IMR-90 (cell line): ENCODE results near the gene PTGES3L. TPM values are rescaled to one million over a fixed set of nuclear protein-coding genes. Genes with fewer than 3 reads are reported as not detected.

Source experiments
- ATAC-seq: fragments of 200-7000 bp; cut with Tn5 transposase; 2 replicates; pipeline ENCODE4 v1.9.1; 2020; ENCODE audit warnings: low read depth, mild to moderate bottlenecking, moderate library complexity
- BruUV-seq: library from RNA; stranded (reverse); fragments of 400-500 nt; replicated peaks from 2 replicates; lab custom pipeline; 2021; lab: Mats Ljungman, UMichigan
- CTCF ChIA-PET: fragments of 300-600 bp; formaldehyde crosslinking; extraction: SDS; loops from one replicate; lab custom pipeline; 2021; ENCODE audit warnings: antibody characterized with exemption; lab: Yijun Ruan, JAX
- POLR2A ChIA-PET: fragments of 300-600 bp; sonication (Branson Sonifier 250); formaldehyde crosslinking; loops from one replicate; lab custom pipeline; 2022; ENCODE audit warnings: antibody characterized with exemption; ENCODE audit not compliant: unreplicated experiment; lab: Charles Lee
- DNase-seq: peaks from one replicate; pipeline ENCODE4 v3.0.0; 2013
- H2AFZ ChIP-seq: replicated peaks from 2 replicates; pipeline ENCODE3; 2013; ENCODE audit warnings: low read length, mild to moderate bottlenecking; ENCODE audit not compliant: poor library complexity
- H2AK5ac ChIP-seq: 2 replicates; pipeline ENCODE4 v1.6.1; 2013; ENCODE audit warnings: low read depth, low read length, inconsistent platforms
- H2AK9ac ChIP-seq: replicated peaks from 2 replicates; pipeline ENCODE3; 2013; ENCODE audit warnings: mild to moderate bottlenecking, low read depth, low read length, moderate library complexity; ENCODE audit not compliant: poor library complexity
- H2BK120ac ChIP-seq: 2 replicates; pipeline ENCODE4 v1.6.1; 2013; ENCODE audit warnings: low read depth, low read length, inconsistent platforms
- H2BK15ac ChIP-seq: 3 replicates; pipeline ENCODE4 v1.6.1; 2013; ENCODE audit warnings: low read depth, low read length, inconsistent platforms
- H2BK20ac ChIP-seq: 2 replicates; pipeline ENCODE4 v1.6.1; 2013; ENCODE audit warnings: low read depth, mild to moderate bottlenecking, inconsistent platforms, low read length, moderate library complexity
- H2BK5ac ChIP-seq: 2 replicates; pipeline ENCODE4 v1.6.1; 2013; ENCODE audit warnings: mild to moderate bottlenecking, low read depth, low read length, inconsistent platforms; ENCODE audit not compliant: poor library complexity, severe bottlenecking
- H3K14ac ChIP-seq: replicated peaks from 2 replicates; pipeline ENCODE4 v1.6.1; 2013; ENCODE audit warnings: low read depth, low read length, inconsistent platforms
- H3K18ac ChIP-seq: 2 replicates; pipeline ENCODE4 v1.6.1; 2013; ENCODE audit warnings: low read depth, low read length, control low read depth
- H3K23ac ChIP-seq: 2 replicates; pipeline ENCODE4 v1.6.1; 2013; ENCODE audit warnings: low read depth, low read length, inconsistent platforms
- H3K27ac ChIP-seq: 2 replicates; pipeline ENCODE4 v1.5.1; 2013; ENCODE audit warnings: mild to moderate bottlenecking, control low read depth, low read length; ENCODE audit not compliant: insufficient read depth
- H3K27me3 ChIP-seq: 2 replicates; pipeline ENCODE4 v1.6.1; 2013; ENCODE audit warnings: low read length; ENCODE audit not compliant: control insufficient read depth, insufficient read depth
- H3K36me3 ChIP-seq: 2 replicates; pipeline ENCODE4 v1.6.1; 2013; ENCODE audit warnings: low read length, mixed read lengths; ENCODE audit not compliant: control insufficient read depth, insufficient read depth
- H3K4ac ChIP-seq: 2 replicates; pipeline ENCODE4 v1.6.1; 2013; ENCODE audit warnings: low read depth, low read length, inconsistent platforms
- H3K4me1 ChIP-seq: 2 replicates; pipeline ENCODE4 v1.6.1; 2013; ENCODE audit warnings: low read length, mixed read lengths; ENCODE audit not compliant: control insufficient read depth, insufficient read depth
- H3K4me2 ChIP-seq: 2 replicates; pipeline ENCODE4 v1.6.1; 2013; ENCODE audit warnings: low read depth, mild to moderate bottlenecking, control low read depth, low read length, moderate library complexity
- H3K4me3 ChIP-seq: 2 replicates; pipeline ENCODE4 v1.5.1; 2013; ENCODE audit warnings: low read depth, mild to moderate bottlenecking, control low read depth, low read length, moderate library complexity; ENCODE audit not compliant: insufficient read depth
- H3K56ac ChIP-seq: 2 replicates; pipeline ENCODE4 v1.6.1; 2013; ENCODE audit warnings: low read length, inconsistent platforms; ENCODE audit not compliant: insufficient read depth; ENCODE audit errors: extremely low read depth
- H3K79me1 ChIP-seq, 2 experiments: 2 replicates each; pipeline ENCODE4 v1.6.1; 2013; ENCODE audit warnings: low read length in 2 of 2, inconsistent platforms in 1 of 2, low read depth in 1 of 2
- H3K9ac ChIP-seq: 2 replicates; pipeline ENCODE4 v1.6.1; 2013; ENCODE audit warnings: low read depth, low read length, control low read depth
- H3K9me1 ChIP-seq: 2 replicates; pipeline ENCODE4 v1.6.1; 2013; ENCODE audit warnings: low read length, inconsistent platforms; ENCODE audit not compliant: insufficient read depth
- H3K9me3 ChIP-seq: 2 replicates; pipeline ENCODE4 v1.6.1; 2013; ENCODE audit warnings: low read length; ENCODE audit not compliant: control insufficient read depth, insufficient read depth
- H4K20me1 ChIP-seq: 2 replicates; pipeline ENCODE4 v1.6.1; 2013; ENCODE audit warnings: low read length, inconsistent platforms; ENCODE audit not compliant: insufficient read depth
- H4K5ac ChIP-seq: 2 replicates; pipeline ENCODE4 v1.6.1; 2013; ENCODE audit warnings: mild to moderate bottlenecking, low read depth, low read length, control low read depth
- H4K8ac ChIP-seq, 2 experiments: 2 replicates each; pipeline ENCODE4 v1.6.1; 2013; ENCODE audit warnings: low read depth in 2 of 2, low read length in 2 of 2, control low read depth in 1 of 2, inconsistent platforms in 1 of 2
- H4K91ac ChIP-seq: 2 replicates; pipeline ENCODE4 v1.6.1; 2013; ENCODE audit warnings: low read depth, low read length, inconsistent platforms; ENCODE audit not compliant: insufficient read depth
- BHLHE40 ChIP-seq: fragments of 150-350 bp; IDR thresholded peaks from 2 replicates; pipeline ENCODE4 v1.6.1; 2016; ENCODE audit warnings: mild to moderate bottlenecking, low read depth, low read length
- CEBPB ChIP-seq: IDR thresholded peaks from 2 replicates; pipeline ENCODE4 v1.6.1; 2012; ENCODE audit warnings: low read depth, low read length, improper control_type of control experiment
- CHD1 ChIP-seq: IDR thresholded peaks from 2 replicates; pipeline ENCODE4 v1.6.1; 2012; ENCODE audit warnings: low read depth, low read length, improper control_type of control experiment
- CTCF ChIP-seq: conservative IDR thresholded peaks from 2 replicates; pipeline ENCODE4 v1.5.1; 2012; ENCODE audit warnings: mild to moderate bottlenecking, low read depth, low read length, improper control_type of control experiment
- ELK1 ChIP-seq: fragments of 150-350 bp; IDR thresholded peaks from 2 replicates; pipeline ENCODE4 v1.6.1; 2016; ENCODE audit warnings: low read depth, mild to moderate bottlenecking, low read length, moderate library complexity, borderline replicate concordance
- FOS ChIP-seq: fragments of 150-350 bp; IDR thresholded peaks from 2 replicates; pipeline ENCODE4 v1.6.1; 2016; ENCODE audit warnings: low read depth, low read length
- MAFK ChIP-seq: IDR thresholded peaks from 2 replicates; pipeline ENCODE4 v1.6.1; 2012; ENCODE audit warnings: low read depth, low read length, improper control_type of control experiment
- MAZ ChIP-seq: IDR thresholded peaks from 2 replicates; pipeline ENCODE4 v1.6.1; 2012; ENCODE audit warnings: low read depth, mild to moderate bottlenecking, low read length, improper control_type of control experiment, moderate library complexity, borderline replicate concordance
- MXI1 ChIP-seq: IDR thresholded peaks from 2 replicates; pipeline ENCODE4 v1.6.1; 2012; ENCODE audit warnings: low read depth, mild to moderate bottlenecking, low read length, moderate library complexity, borderline replicate concordance
- NFE2L2 ChIP-seq: fragments of 150-350 bp; IDR thresholded peaks from 2 replicates; pipeline ENCODE4 v1.6.1; 2016; ENCODE audit warnings: low read depth, mild to moderate bottlenecking, low read length
- POLR2A ChIP-seq: IDR thresholded peaks from 2 replicates; pipeline ENCODE4 v1.6.1; 2012; ENCODE audit warnings: mild to moderate bottlenecking, low read depth, low read length
- RAD21 ChIP-seq: IDR thresholded peaks from 2 replicates; pipeline ENCODE4 v1.6.1; 2012; ENCODE audit warnings: low read length, improper control_type of control experiment
- RCOR1 ChIP-seq: IDR thresholded peaks from 2 replicates; pipeline ENCODE4 v1.6.1; 2012; ENCODE audit warnings: mild to moderate bottlenecking, low read length, improper control_type of control experiment; ENCODE audit not compliant: insufficient replicate concordance
- RFX5 ChIP-seq: IDR thresholded peaks from 2 replicates; pipeline ENCODE4 v1.8.0; 2012; ENCODE audit warnings: low read depth, mild to moderate bottlenecking, low read length, moderate library complexity
- SMC3 ChIP-seq: fragments of 150-350 bp; IDR thresholded peaks from 2 replicates; pipeline ENCODE4 v1.6.1; 2016; ENCODE audit warnings: low read depth, mild to moderate bottlenecking, antibody characterized with exemption, low read length, moderate library complexity
- USF2 ChIP-seq: fragments of 150-350 bp; IDR thresholded peaks from 2 replicates; pipeline ENCODE4 v1.6.1; 2017; ENCODE audit warnings: mild to moderate bottlenecking, antibody characterized with exemption, low read length, low read depth
- WGBS, 2 experiments: methylation state at CpG; one replicate each; pipeline versions ENCODE4 v1.1.5 to v1.1.7; 2013; ENCODE audit warnings: missing lambda C conversion rate in 2 of 2; ENCODE audit not compliant: insufficient read length in 1 of 2; ENCODE audit errors: extremely low coverage in 2 of 2; 5-methylcytosine and 5-hydroxymethylcytosine counted together
- dilution Hi-C: fragments of 300-500 bp; cut with HindIII; formaldehyde crosslinking; loops from one replicate; pipeline ENCODE4 v1.14.3; 2018; ENCODE audit warnings: low sequenced_read_pairs; ENCODE audit not compliant: unreplicated experiment
- in situ Hi-C: fragments of 300-500 bp; cut with MboI; formaldehyde crosslinking; loops from 3 replicates; pipeline ENCODE4 v1.14.3; 2019; ENCODE audit warnings: low sequenced_read_pairs, inconsistent platforms, mixed read lengths
- intact Hi-C: fragments of 100-400 bp; cut with micrococcal nuclease; formaldehyde crosslinking; loops from 2 replicates; pipeline ENCODE4 v1.10.0; 2022
- polyA plus RNA-seq, 3 experiments: library from polyadenylated mRNA; depleted of rRNA; stranded (reverse); fragments of >200 nt; gene quantifications; 2 replicates each; pipeline ENCODE4 v1.2.3, GENCODE V29; 2012; ENCODE audit warnings: low replicate concordance in 1 of 3
- total RNA-seq: library from RNA; depleted of rRNA; stranded (reverse); fragments of >200 nt; gene quantifications from 2 replicates; pipeline ENCODE4 v1.2.3, GENCODE V29; 2012

Gene PTGES3L
- total and polyA plus RNA-seq, 2 of the 4 experiments (the other 2 are of a cell fraction) = 1.4 to 2.4 TPM

- Histone ChIP-seq H2BK15ac (no peak overlapping the region), H3K56ac (no peak overlapping the region), H3K14ac (no peak overlapping the region), H3K79me1 (peaks cover 6 to 27% of the 10 kb centered on the region in 2 experiments; a peak in 3 of 4 replicates), H4K91ac (no peak overlapping the region), H3K27ac (no peak overlapping the region), H2AFZ (no peak overlapping the region), H2BK120ac (no peak overlapping the region), H3K9ac (no peak overlapping the region), H3K23ac (no peak overlapping the region), H3K27me3 (no peaks in the 10 kb centered on the region), H4K8ac (no peak overlapping the region), H3K9me1 (peaks cover 17% of the 10 kb centered on the region), H3K4me2 (no peak overlapping the region), H2BK5ac (no peak overlapping the region), H2AK9ac (no peak overlapping the region), H3K4ac (no peak overlapping the region), H2BK20ac (no peak overlapping the region), H3K36me3 (peaks cover 28% of the 10 kb centered on the region), H4K20me1 (no peaks in the 10 kb centered on the region), H4K5ac (no peak overlapping the region), H3K4me3 (no peak overlapping the region), H3K9me3 (no peaks in the 10 kb centered on the region), H3K4me1 (peaks cover 3% of the 10 kb centered on the region; the same call in 1 of the 2 replicates), H2AK5ac (no peak overlapping the region), H3K18ac (no peak overlapping the region)
- intact Hi-C loops = loop anchor here (10.0 kb wide), 1 partner anchor 322 kb away; no protein-coding TSS in a partner anchor
- ChIA-PET POLR2A (no interaction called here), CTCF (no interaction called here)
- dilution Hi-C loops = no loop called here
- DNase-seq = no peak
- in situ Hi-C loops = loop anchor here (25.0 kb wide), 1 partner anchor 369 kb away; no protein-coding TSS in a partner anchor
- no peak for ATAC-seq
- TSS peak; percentile 58 for BruUV-seq
- 88% methylated on average over 3 of the region's 5 CpGs; no CpG with 5 or more reads in 1 of the 2 experiments for WGBS, 2 experiments
- TF ChIP-seq FOS = no peak
- no peak for TF ChIP-seq POLR2A
- TF ChIP-seq SMC3 = no peak
- TF ChIP-seq CEBPB = no peak
- TF ChIP-seq BHLHE40 = no peak
- TF ChIP-seq RCOR1 = no peak
- TF ChIP-seq MXI1 = no peak
- no peak for TF ChIP-seq MAZ
- TF ChIP-seq USF2 = no peak
- no peak for TF ChIP-seq CHD1
- TF ChIP-seq RFX5 = no peak
- no peak for TF ChIP-seq CTCF
- TF ChIP-seq RAD21 = no peak
- TF ChIP-seq NFE2L2 = no peak
- no peak for TF ChIP-seq ELK1
- no peak for TF ChIP-seq MAFK
These were observed 13.0 kb upstream of the PTGES3L start for GRCh38 chr17:42992872-42993271.
